Epithelial cell of proximal tubule (primary cell): Measurements from ENCODE around the gene RBM46. TPM values are rescaled to one million over a fixed set of nuclear protein-coding genes. Genes with fewer than 3 reads are reported as not detected.

Experiments used
- DNase-seq: peaks from one replicate; pipeline ENCODE4 v3.0.0-alpha.2; 2011; ENCODE audit warnings: low read depth
- H3K4me3 ChIP-seq: 2 replicates; pipeline ENCODE4 v1.5.1; 2011; ENCODE audit warnings: low read depth, mild to moderate bottlenecking, low read length
- total RNA-seq: library from RNA; depleted of rRNA; stranded (reverse); fragments of >200 nt; gene quantifications from 2 replicates; pipeline ENCODE4 v1.2.3, GENCODE V29; 2015
- TF ChIP-seq, protein P1 (sequence below): conservative IDR thresholded peaks from 2 replicates; pipeline ENCODE4 v1.5.1; 2012; ENCODE audit warnings: low read depth, mild to moderate bottlenecking, low read length

Gene RBM46
- total RNA-seq, 1 donor from 2014 or later, result 0.40 TPM

DNA sequence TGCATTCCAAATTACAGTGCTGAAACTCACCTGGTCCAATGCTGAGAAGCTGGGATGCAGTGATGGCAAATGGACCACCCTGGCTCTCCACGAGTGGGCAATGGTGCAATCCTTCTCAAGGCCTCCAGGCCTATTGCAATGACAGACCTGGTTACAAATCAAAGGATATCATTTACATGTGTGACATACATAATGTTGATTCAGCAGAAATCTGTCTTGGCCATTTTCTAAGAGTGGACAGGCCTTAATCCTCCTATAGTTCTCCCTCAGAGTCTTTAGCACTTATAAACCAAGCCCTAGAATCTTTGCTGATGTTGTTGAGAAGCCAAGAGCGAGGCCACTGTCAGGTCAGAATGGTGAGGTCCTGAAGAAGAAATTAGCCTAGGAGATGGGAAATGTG, 20.2 kb upstream of the RBM46 start:
- no peak overlapping the region for H3K4me3 ChIP-seq
- DNase-seq, result no peak
- TF ChIP-seq, protein P1, sequence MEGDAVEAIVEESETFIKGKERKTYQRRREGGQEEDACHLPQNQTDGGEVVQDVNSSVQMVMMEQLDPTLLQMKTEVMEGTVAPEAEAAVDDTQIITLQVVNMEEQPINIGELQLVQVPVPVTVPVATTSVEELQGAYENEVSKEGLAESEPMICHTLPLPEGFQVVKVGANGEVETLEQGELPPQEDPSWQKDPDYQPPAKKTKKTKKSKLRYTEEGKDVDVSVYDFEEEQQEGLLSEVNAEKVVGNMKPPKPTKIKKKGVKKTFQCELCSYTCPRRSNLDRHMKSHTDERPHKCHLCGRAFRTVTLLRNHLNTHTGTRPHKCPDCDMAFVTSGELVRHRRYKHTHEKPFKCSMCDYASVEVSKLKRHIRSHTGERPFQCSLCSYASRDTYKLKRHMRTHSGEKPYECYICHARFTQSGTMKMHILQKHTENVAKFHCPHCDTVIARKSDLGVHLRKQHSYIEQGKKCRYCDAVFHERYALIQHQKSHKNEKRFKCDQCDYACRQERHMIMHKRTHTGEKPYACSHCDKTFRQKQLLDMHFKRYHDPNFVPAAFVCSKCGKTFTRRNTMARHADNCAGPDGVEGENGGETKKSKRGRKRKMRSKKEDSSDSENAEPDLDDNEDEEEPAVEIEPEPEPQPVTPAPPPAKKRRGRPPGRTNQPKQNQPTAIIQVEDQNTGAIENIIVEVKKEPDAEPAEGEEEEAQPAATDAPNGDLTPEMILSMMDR, result no peak

DNA sequence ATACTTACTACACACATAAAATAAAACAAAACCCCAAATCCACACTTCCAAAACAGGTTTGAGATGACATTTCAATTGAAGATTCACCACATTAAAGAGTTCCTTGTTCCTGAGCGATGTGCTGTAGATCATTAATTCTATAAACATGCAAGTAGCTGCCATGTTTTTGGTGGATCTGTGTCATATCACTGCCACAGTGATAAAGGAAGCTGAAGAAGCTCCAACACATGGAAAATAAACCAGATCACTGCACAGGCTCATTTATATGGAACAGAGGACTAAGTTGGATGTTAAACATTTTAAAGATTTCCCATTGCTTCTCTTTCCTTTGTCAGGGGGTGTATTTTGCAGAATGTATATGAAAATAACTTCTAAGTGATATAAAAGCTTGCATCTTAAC, 2.8 kb upstream of the RBM46 start:
- no peak for DNase-seq
- TF ChIP-seq, protein P1, result no peak
- no peak overlapping the region for H3K4me3 ChIP-seq

DNA sequence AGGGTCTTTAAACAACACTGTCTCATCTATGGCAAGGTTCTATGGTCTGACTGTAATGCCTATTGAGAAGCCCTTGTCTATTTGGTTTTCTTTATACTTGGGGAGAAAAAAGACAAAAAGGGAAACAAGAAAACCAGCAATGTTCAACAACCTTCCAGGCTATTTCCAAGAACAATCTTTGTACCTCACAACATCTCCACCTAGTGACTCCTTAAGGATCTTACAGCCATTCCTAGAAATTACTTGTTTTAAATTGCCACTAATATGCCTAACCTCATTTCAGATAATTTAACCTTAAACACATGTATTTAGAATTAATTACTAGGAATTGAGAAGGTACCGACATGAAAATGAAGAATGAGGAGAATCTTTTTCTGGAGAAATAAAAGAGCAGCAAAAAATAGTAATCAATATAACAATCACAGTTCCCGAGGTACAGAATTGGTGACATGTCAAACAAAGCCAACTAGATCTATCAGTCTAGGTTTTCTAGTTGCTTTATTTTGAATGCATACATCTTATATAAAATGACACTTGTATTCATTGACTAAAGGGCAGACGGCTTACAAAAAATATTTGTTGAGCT, 1.6 kb upstream of the RBM46 start:
- peak; percentile 22 for DNase-seq
- TF ChIP-seq, protein P1, result peak; percentile 78
- H3K4me3 ChIP-seq, result no peak overlapping the region

DNA sequence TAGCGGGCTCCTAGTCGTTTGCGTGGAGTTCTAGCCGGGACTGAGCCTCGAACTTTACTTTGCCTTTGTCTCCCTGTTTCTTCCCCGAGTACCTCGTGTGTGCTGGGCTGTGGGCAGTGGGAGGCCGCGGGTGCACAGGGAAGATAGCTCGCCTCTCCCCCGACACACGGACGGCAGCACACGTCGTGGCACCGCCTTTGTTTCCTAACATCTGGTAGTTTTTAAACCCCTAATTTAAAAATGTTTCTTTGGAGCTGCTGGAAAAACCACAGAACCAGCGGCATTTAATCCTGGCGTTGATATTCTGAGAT, 866 bp downstream of the RBM46 start:
- no peak for DNase-seq
- TF ChIP-seq, protein P1, result no peak
- H3K4me3 ChIP-seq, result no peak overlapping the region

DNA sequence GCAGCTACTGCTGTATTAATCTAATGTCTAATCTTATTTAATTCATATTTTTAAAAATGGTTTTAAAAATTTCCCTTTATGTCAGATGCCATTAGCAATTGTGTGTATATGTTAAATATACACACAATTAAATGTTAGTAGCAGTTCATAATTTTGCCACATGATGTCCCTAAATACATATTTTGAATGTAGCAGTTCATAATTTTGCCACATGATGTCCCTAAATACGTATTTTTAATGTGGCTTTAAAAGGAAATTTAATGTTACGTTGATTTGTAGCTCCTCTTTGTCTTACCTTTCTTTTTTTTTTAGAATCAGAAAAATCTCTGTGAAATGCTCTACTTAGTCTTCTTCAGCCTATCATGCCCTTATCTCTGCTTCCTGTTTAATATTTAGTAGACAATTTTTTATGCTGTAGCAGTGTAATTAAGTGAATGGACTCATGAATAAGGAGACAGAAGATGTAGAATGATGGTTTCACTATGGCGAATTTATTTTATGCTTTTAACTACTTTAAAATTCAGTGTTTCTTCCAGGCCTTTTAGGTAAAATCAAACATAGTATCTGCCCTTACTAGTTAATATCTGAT, 26.1 kb downstream of the RBM46 start:
- H3K4me3 ChIP-seq, result no peak overlapping the region
- no peak for DNase-seq
- TF ChIP-seq, protein P1, result no peak

DNA sequence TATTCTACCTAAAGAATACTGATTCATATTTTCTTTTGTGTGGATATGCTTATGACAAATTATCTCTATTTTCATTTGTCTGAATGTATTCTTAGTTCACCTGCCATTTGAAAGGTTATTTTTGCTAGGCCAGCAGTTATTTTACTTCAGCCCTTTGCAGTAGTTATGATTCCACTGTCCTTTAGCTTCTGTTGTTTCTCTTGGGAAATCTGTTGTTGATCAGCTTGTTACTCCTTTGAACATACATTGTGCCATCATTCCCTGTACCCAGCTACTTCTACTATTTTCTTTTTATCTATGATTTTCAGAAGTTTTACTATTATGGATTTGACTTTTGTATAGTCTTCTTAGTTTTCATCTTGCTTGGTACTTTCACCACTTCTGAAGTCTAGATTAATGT, 37.2 kb downstream of the RBM46 start:
- TF ChIP-seq, protein P1, result no peak
- DNase-seq, result no peak
- no peak overlapping the region for H3K4me3 ChIP-seq

DNA sequence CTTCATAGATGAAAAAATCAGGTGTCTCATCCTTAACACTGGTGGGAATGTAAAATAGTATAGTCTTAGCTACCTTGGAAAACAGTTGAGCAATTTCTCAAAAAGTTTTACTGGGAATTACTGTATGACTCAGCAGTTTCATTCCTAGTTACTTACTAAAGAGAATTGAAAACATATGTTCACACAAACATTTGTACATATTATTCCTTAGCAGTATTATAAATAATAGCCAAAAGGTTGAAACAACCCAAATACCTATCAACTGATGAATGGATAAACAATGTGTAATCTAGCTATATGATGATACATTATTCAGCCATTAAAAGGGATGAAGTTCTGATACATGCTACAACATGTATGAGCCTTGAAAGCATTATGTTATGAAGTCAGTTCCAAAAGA, 41.7 kb downstream of the RBM46 start:
- no peak overlapping the region for H3K4me3 ChIP-seq
- TF ChIP-seq, protein P1, result no peak
- no peak for DNase-seq
